Activated CD4-positive, alpha-beta T cell treated with anti-CD3 and anti-CD28 coated beads, Interleukin-2, amount 10 ng/mL, durations not matched to agents 24 days and 14 days (primary cell): ENCODE results near the gene MS4A4E. TPM values are rescaled to one million over a fixed set of nuclear protein-coding genes. Genes with fewer than 3 reads are reported as not detected.

Experiments
- DNase-seq: peaks from one replicate; pipeline ENCODE4 v3.0.0; 2022
- H3K27ac Mint-ChIP-seq: one replicate; pipeline ENCODE4 v1.8.0; 2022; ENCODE audit warnings: mild to moderate bottlenecking, mixed read lengths
- H3K27me3 Mint-ChIP-seq: one replicate; pipeline ENCODE4 v1.8.0; 2022; ENCODE audit warnings: mixed read lengths
- H3K36me3 Mint-ChIP-seq: one replicate; pipeline ENCODE4 v1.8.0; 2022; ENCODE audit warnings: low read depth, mild to moderate bottlenecking, mixed read lengths
- H3K4me1 Mint-ChIP-seq: one replicate; pipeline ENCODE4 v1.8.0; 2021; ENCODE audit warnings: mixed read lengths
- H3K4me3 Mint-ChIP-seq: one replicate; pipeline ENCODE4 v1.8.0; 2022; ENCODE audit warnings: mild to moderate bottlenecking, moderate library complexity, mixed read lengths
- H3K9me3 Mint-ChIP-seq: one replicate; pipeline ENCODE4 v1.8.0; 2021; ENCODE audit warnings: mixed read lengths
- intact Hi-C: fragments of 100-400 bp; cut with micrococcal nuclease; formaldehyde crosslinking; loops from one replicate; pipeline ENCODE4 v1.15.1; 2023
- total RNA-seq: library from RNA; stranded (reverse); gene quantifications from 2 replicates; pipeline ENCODE4 v1.2.3, GENCODE V29; 2022

Gene MS4A4E
- total RNA-seq, 1 donor from 2014 or later = not detected

GRCh38 chr11:60252213-60253108 lies 9.5 kb upstream of the MS4A4E start:
- Mint-ChIP-seq H3K9me3 (no peaks in the 10 kb centered on the region), H3K27me3 (peaks cover 7% of the 10 kb centered on the region), H3K4me1 (no peaks in the 10 kb centered on the region), H3K4me3 (no peak overlapping the region), H3K27ac (no peak overlapping the region), H3K36me3 (no peaks in the 10 kb centered on the region)
- DNase-seq = no peak
- intact Hi-C loops = no loop called here

- H3K27me3 Mint-ChIP-seq = peaks cover 10% of the 10 kb centered on the region
- no peak overlapping the region for H3K27ac Mint-ChIP-seq
- no peak for DNase-seq
- no peak overlapping the region for H3K4me3 Mint-ChIP-seq
- H3K4me1 Mint-ChIP-seq = no peaks in the 10 kb centered on the region
- no peaks in the 10 kb centered on the region for H3K9me3 Mint-ChIP-seq
- intact Hi-C loops = no loop called here
- no peaks in the 10 kb centered on the region for H3K36me3 Mint-ChIP-seq
These were observed 8.7 kb upstream of the MS4A4E start for GRCh38 chr11:60251485-60252212.

DNA sequence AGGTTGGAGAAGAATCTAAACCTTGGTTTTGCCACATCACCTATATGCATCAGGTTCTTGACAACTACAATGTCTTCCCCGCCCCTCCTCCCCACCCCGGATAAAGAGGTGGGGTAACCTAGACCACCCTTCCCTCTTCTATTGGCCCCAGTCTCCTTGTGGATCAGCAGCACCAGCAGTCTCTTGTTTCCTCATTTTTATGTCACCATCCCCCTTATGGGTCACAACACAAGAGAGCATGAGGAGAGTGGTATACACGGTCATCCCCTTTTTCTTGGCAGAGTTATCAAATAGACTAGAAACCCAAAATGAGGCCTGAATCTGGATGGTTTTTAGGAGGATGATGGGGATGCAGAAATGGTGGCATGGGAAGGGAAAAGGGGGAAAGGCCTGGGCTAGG lies 1.2 kb downstream of the MS4A4E start:
- DNase-seq = no peak
- Mint-ChIP-seq H3K9me3 (no peaks in the 10 kb centered on the region), H3K27ac (no peak overlapping the region), H3K4me3 (no peak overlapping the region), H3K36me3 (no peaks in the 10 kb centered on the region), H3K4me1 (no peaks in the 10 kb centered on the region), H3K27me3 (peaks cover 6% of the 10 kb centered on the region)
- intact Hi-C loops = no loop called here

GRCh38 chr11:60240662-60241061 lies 2.3 kb downstream of the MS4A4E start:
- intact Hi-C loops = no loop called here
- Mint-ChIP-seq H3K27ac (no peak overlapping the region), H3K9me3 (no peaks in the 10 kb centered on the region), H3K4me3 (no peak overlapping the region), H3K4me1 (no peaks in the 10 kb centered on the region), H3K27me3 (peaks cover 6% of the 10 kb centered on the region), H3K36me3 (no peaks in the 10 kb centered on the region)
- no peak for DNase-seq

- no peaks in the 10 kb centered on the region for H3K9me3 Mint-ChIP-seq
- no peaks in the 10 kb centered on the region for H3K27me3 Mint-ChIP-seq
- H3K36me3 Mint-ChIP-seq = no peaks in the 10 kb centered on the region
- no peaks in the 10 kb centered on the region for H3K4me1 Mint-ChIP-seq
- H3K27ac Mint-ChIP-seq = no peak overlapping the region
- intact Hi-C loops = no loop called here
- H3K4me3 Mint-ChIP-seq = no peak overlapping the region
- no peak for DNase-seq
These were observed 7.6 kb downstream of the MS4A4E start for GRCh38 chr11:60235321-60235720.

DNA sequence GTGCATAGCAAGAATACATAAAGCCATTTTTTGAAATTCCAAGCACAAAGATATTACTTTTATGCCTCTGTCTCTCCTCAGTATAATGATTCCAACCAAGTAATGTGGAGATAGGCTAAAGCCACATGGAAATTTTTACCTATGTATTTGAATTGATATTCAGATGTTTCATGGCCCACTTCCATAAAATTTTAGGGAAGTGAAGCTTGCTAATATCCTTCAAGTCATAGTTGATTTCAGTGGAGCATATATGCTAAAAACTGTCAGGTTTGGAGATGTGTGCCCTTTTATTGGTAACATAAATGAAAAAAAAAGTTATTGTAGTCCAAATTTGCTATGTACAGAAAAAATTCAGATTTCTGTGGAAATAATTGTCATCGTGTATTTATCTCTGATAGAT lies 12.3 kb downstream of the MS4A4E start:
- no peak for DNase-seq
- intact Hi-C loops = no loop called here
- Mint-ChIP-seq H3K36me3 (no peaks in the 10 kb centered on the region), H3K4me1 (no peaks in the 10 kb centered on the region), H3K4me3 (no peak overlapping the region), H3K27me3 (no peaks in the 10 kb centered on the region), H3K9me3 (no peaks in the 10 kb centered on the region), H3K27ac (no peak overlapping the region)

DNA sequence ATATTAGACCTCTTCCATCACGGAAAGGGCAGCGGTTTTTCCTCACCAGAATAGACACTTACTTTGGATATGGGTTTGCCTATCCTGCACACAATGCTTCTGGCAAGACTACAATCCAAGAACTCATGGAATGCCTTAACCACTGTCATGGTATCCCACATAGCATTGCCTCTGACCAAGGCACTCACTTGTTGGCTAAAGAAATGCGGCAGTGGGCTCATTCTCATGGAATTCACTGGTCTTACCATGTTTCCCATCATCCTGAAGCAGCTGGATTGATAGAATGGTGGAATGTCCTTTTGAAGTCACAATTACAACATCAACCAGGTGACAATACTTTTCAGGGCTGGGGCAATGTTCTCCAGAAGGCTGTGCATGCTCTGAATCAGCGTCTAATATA lies 20.8 kb downstream of the MS4A4E start:
- intact Hi-C loops = no loop called here
- Mint-ChIP-seq H3K9me3 (peaks cover 4% of the 10 kb centered on the region), H3K27ac (no peak overlapping the region), H3K4me3 (no peak overlapping the region), H3K4me1 (no peaks in the 10 kb centered on the region), H3K36me3 (no peaks in the 10 kb centered on the region), H3K27me3 (no peaks in the 10 kb centered on the region)
- no peak for DNase-seq

- H3K9me3 Mint-ChIP-seq = peaks cover 4% of the 10 kb centered on the region
- no peak overlapping the region for H3K4me3 Mint-ChIP-seq
- no peak for DNase-seq
- no peaks in the 10 kb centered on the region for H3K36me3 Mint-ChIP-seq
- no peaks in the 10 kb centered on the region for H3K27me3 Mint-ChIP-seq
- intact Hi-C loops = no loop called here
- H3K4me1 Mint-ChIP-seq = no peaks in the 10 kb centered on the region
- no peak overlapping the region for H3K27ac Mint-ChIP-seq
These were observed 21.2 kb downstream of the MS4A4E start for GRCh38 chr11:60221692-60222091.

DNA sequence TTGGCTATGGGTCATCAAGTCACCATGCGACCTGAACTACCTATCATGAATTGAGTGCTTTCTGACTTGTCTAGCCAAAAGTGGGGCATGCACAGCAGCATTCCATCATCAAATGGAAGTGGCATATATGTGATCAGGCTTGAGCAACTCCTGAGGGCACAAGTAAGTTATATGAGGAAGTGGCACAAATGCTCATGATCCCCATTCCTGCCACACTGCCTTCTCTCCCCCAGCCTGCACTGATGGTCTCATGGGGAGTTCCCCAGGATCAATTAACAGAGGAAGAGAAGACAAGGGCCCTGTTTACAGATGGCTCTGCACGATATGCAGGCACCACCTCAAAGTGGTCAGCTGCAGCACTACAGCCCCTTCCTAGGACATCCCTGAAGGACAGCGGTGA lies 21.8 kb downstream of the MS4A4E start:
- no peak overlapping the region for H3K4me3 Mint-ChIP-seq
- no peaks in the 10 kb centered on the region for H3K4me1 Mint-ChIP-seq
- intact Hi-C loops = no loop called here
- no peak for DNase-seq
- H3K36me3 Mint-ChIP-seq = no peaks in the 10 kb centered on the region
- H3K9me3 Mint-ChIP-seq = peaks cover 4% of the 10 kb centered on the region
- H3K27me3 Mint-ChIP-seq = peaks cover 1% of the 10 kb centered on the region
- H3K27ac Mint-ChIP-seq = no peak overlapping the region

GRCh38 chr11:60214386-60214785 lies 28.6 kb downstream of the MS4A4E start:
- H3K36me3 Mint-ChIP-seq = no peaks in the 10 kb centered on the region
- intact Hi-C loops = no loop called here
- DNase-seq = no peak
- H3K4me1 Mint-ChIP-seq = no peaks in the 10 kb centered on the region
- H3K27ac Mint-ChIP-seq = no peak overlapping the region
- H3K4me3 Mint-ChIP-seq = no peak overlapping the region
- H3K27me3 Mint-ChIP-seq = peaks cover 9% of the 10 kb centered on the region
- no peaks in the 10 kb centered on the region for H3K9me3 Mint-ChIP-seq

DNA sequence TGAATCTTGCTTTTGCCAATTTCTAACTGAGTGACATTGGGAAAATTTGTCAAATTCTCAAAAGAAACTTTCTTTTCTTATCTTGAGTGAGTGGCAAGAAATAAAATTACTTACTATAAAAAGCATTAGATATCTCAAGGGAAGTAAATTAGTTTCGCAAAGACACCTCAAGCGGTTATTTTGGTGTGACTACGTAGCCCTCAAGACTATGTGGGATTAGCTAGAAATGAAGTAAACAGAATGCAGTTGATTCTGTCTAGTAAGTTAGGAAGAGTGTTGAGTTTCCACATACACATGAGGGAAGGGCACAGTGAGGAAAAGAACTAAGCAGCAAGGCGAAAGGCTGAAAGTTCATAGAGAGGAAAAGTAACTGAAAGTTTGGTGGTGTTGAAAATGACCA lies 31.7 kb downstream of the MS4A4E start:
- peaks cover 5% of the 10 kb centered on the region for H3K4me1 Mint-ChIP-seq
- DNase-seq = no peak
- no peak overlapping the region for H3K27ac Mint-ChIP-seq
- intact Hi-C loops = no loop called here
- H3K4me3 Mint-ChIP-seq = no peak overlapping the region
- no peaks in the 10 kb centered on the region for H3K9me3 Mint-ChIP-seq
- no peaks in the 10 kb centered on the region for H3K36me3 Mint-ChIP-seq
- H3K27me3 Mint-ChIP-seq = peaks cover 11% of the 10 kb centered on the region

- Mint-ChIP-seq H3K4me1 (peaks cover 5% of the 10 kb centered on the region), H3K36me3 (no peaks in the 10 kb centered on the region), H3K9me3 (no peaks in the 10 kb centered on the region), H3K27ac (no peak overlapping the region), H3K27me3 (peaks cover 6% of the 10 kb centered on the region), H3K4me3 (no peak overlapping the region)
- no peak for DNase-seq
- intact Hi-C loops = no loop called here
These were observed 33.0 kb downstream of the MS4A4E start for GRCh38 chr11:60209977-60210376.

- no peak overlapping the region for H3K4me3 Mint-ChIP-seq
- H3K9me3 Mint-ChIP-seq = no peaks in the 10 kb centered on the region
These were observed 34.0 kb downstream of the MS4A4E start for GRCh38 chr11:60208951-60209350.

DNA sequence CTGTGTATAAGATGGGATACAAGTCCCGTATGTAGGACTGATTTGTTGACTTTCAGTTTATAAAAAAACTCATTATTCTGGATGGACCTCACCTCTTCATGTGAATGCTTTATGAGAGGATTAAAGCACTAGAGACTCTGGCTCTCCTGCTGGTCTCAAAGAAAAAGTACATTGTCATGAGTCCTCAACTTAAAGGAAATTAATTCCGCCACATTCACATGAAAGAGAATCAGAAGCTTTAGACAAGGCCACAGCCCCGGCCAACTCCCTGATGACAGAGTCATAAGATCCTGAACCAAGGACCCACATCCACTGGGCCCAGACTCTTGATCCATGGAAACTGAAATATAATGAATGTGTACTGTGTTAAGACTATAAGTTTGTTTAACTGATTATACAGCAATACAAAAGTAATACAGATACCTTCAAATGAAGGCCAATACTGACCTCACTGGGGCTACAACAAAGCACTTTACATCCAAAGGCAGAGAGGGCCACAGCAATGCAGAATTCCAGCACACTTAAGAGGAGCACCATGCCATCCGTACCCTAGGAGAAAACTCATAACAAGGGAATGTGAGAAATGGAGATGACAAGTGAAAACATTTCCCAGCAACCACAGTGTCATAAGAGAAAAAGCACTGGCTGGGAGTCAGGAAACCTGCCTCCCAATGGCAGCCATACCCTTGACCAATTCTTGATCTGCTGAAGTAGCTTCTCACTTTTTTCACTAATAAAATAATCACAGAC lies 34.6 kb downstream of the MS4A4E start:
- H3K36me3 Mint-ChIP-seq = no peaks in the 10 kb centered on the region
- H3K27me3 Mint-ChIP-seq = peaks cover 4% of the 10 kb centered on the region

More at GRCh38 chr11:60208951-60209350, 34.0 kb downstream of the MS4A4E start:
- Mint-ChIP-seq H3K27me3 (peaks cover 4% of the 10 kb centered on the region), H3K4me1 (peaks cover 5% of the 10 kb centered on the region), H3K27ac (no peak overlapping the region), H3K36me3 (no peaks in the 10 kb centered on the region)
- intact Hi-C loops = no loop called here
- DNase-seq = no peak

More for the DNA sequence above, 34.6 kb downstream of the MS4A4E start:
- no peak for DNase-seq
- H3K9me3 Mint-ChIP-seq = no peaks in the 10 kb centered on the region
- peaks cover 5% of the 10 kb centered on the region for H3K4me1 Mint-ChIP-seq
- intact Hi-C loops = no loop called here
- no peak overlapping the region for H3K27ac Mint-ChIP-seq
- H3K4me3 Mint-ChIP-seq = no peak overlapping the region
